H7 (cell line): Measurements from ENCODE around the gene ACTR2. TPM values are rescaled to one million over a fixed set of nuclear protein-coding genes. Genes with fewer than 3 reads are reported as not detected.
A peak's percentile ranks its signal among the peaks of the same experiment; 100 is the strongest.
"Not testable (repeated sequence)": the region's sequence is repeated elsewhere in the genome, so short reads cannot be mapped to it uniquely, and the experiment has no call there.

ENCODE experiments used
- DNase-seq: peaks from one replicate; pipeline ENCODE4 v3.0.0; 2012
- H3K27me3 ChIP-seq: 2 replicates; pipeline ENCODE4 v1.6.0; 2011; ENCODE audit warnings: mild to moderate bottlenecking, low read length; ENCODE audit not compliant: control insufficient read depth, insufficient read depth
- H3K36me3 ChIP-seq: replicated peaks from 2 replicates; pipeline ENCODE4 v1.5.1; 2011; ENCODE audit warnings: low read length; ENCODE audit not compliant: control insufficient read depth, insufficient read depth
- H3K4me3 ChIP-seq: 2 replicates; pipeline ENCODE4 v1.5.1; 2011; ENCODE audit warnings: low read depth, mild to moderate bottlenecking, control low read depth, low read length, moderate library complexity; ENCODE audit not compliant: insufficient read depth
- total RNA-seq: library from RNA; depleted of rRNA; stranded (reverse); fragments of >200 nt; shearing (Covaris generic); gene quantifications from 2 replicates; pipeline ENCODE4 v1.2.3, GENCODE V29; 2014

The ACTR2 gene
- total RNA-seq, 1 experiment from 2014 or later = 42.1 TPM

- no peak for DNase-seq
- H3K4me3 ChIP-seq = no peak overlapping the region
- H3K27me3 ChIP-seq = peaks cover 3% of the 10 kb centered on the region; the same call in 1 of the 2 replicates
- no peaks in the 10 kb centered on the region for H3K36me3 ChIP-seq
These were observed 14.6 kb upstream of the ACTR2 start for GRCh38 chr2:65213035-65213434.

GRCh38 chr2:65214361-65214760 is 13.3 kb upstream of the ACTR2 start:
- Histone ChIP-seq H3K4me3 (no peak overlapping the region), H3K27me3 (peaks cover 3% of the 10 kb centered on the region; the same call in 1 of the 2 replicates), H3K36me3 (no peaks in the 10 kb centered on the region)
- DNase-seq = no peak

- peak; percentile 33 for DNase-seq
- Histone ChIP-seq H3K36me3 (no peaks in the 10 kb centered on the region), H3K4me3 (no peak overlapping the region), H3K27me3 (no peaks in the 10 kb centered on the region; the same call in 1 of the 2 replicates)
These were observed 12.8 kb upstream of the ACTR2 start for GRCh38 chr2:65214843-65215242.

GRCh38 chr2:65215946-65216345 is 11.7 kb upstream of the ACTR2 start:
- Histone ChIP-seq H3K4me3 (no peak overlapping the region), H3K27me3 (no peaks in the 10 kb centered on the region; the same call in 1 of the 2 replicates), H3K36me3 (no peaks in the 10 kb centered on the region)
- no peak for DNase-seq

- no peaks in the 10 kb centered on the region for H3K36me3 ChIP-seq
- no peak overlapping the region for H3K4me3 ChIP-seq
- H3K27me3 ChIP-seq = no peaks in the 10 kb centered on the region; the same call in 1 of the 2 replicates
- DNase-seq = no peak
These were observed 7.0 kb upstream of the ACTR2 start for GRCh38 chr2:65220432-65221131.

- H3K36me3 ChIP-seq, H3K4me3 ChIP-seq, DNase-seq, H3K27me3 ChIP-seq: not testable (repeated sequence)
These were observed 6.4 kb upstream of the ACTR2 start for GRCh38 chr2:65221275-65221674.

- Histone ChIP-seq H3K36me3 (no peaks in the 10 kb centered on the region), H3K4me3 (peak overlapping the region; percentile 82), H3K27me3 (no peaks in the 10 kb centered on the region)
- DNase-seq = no peak
These were observed 593 bp upstream of the ACTR2 start for GRCh38 chr2:65227020-65227455.

GRCh38 chr2:65228263-65228750 is 676 bp downstream of the ACTR2 start:
- Histone ChIP-seq H3K36me3 (no peaks in the 10 kb centered on the region), H3K4me3 (peak overlapping the region; percentile 82), H3K27me3 (no peaks in the 10 kb centered on the region)
- no peak for DNase-seq

- no peak overlapping the region for H3K4me3 ChIP-seq
- H3K36me3 ChIP-seq = no peaks in the 10 kb centered on the region
- no peak for DNase-seq
- H3K27me3 ChIP-seq = no peaks in the 10 kb centered on the region
These were observed 3.5 kb downstream of the ACTR2 start for GRCh38 chr2:65231121-65231520.

- no peak for DNase-seq
- Histone ChIP-seq H3K36me3 (no peaks in the 10 kb centered on the region), H3K27me3 (no peaks in the 10 kb centered on the region), H3K4me3 (no peak overlapping the region)
These were observed 4.4 kb downstream of the ACTR2 start for GRCh38 chr2:65231892-65232477.

- no peak for DNase-seq
- H3K4me3 ChIP-seq = no peak overlapping the region
- H3K27me3 ChIP-seq = no peaks in the 10 kb centered on the region
- no peaks in the 10 kb centered on the region for H3K36me3 ChIP-seq
These were observed 5.0 kb downstream of the ACTR2 start for GRCh38 chr2:65232636-65233035.

- Histone ChIP-seq H3K36me3 (peaks cover 7% of the 10 kb centered on the region), H3K4me3 (no peak overlapping the region), H3K27me3 (no peaks in the 10 kb centered on the region)
- no peak for DNase-seq
These were observed 13.0 kb downstream of the ACTR2 start for GRCh38 chr2:65240657-65241056.

GRCh38 chr2:65244452-65244851 is 16.8 kb downstream of the ACTR2 start:
- H3K36me3 ChIP-seq, DNase-seq, H3K4me3 ChIP-seq, H3K27me3 ChIP-seq: not testable (repeated sequence)

GRCh38 chr2:65252640-65253039 is 25.0 kb downstream of the ACTR2 start:
- DNase-seq = no peak
- no peaks in the 10 kb centered on the region for H3K27me3 ChIP-seq
- no peaks in the 10 kb centered on the region; the same call in 1 of the 2 replicates for H3K36me3 ChIP-seq
- H3K4me3 ChIP-seq = no peak overlapping the region

GRCh38 chr2:65255356-65255755 is 27.7 kb downstream of the ACTR2 start:
- Histone ChIP-seq H3K36me3 (no peaks in the 10 kb centered on the region; the same call in 1 of the 2 replicates), H3K4me3 (no peak overlapping the region), H3K27me3 (no peaks in the 10 kb centered on the region)
- no peak for DNase-seq
